ENCODE results near the gene ATXN2L. TPM values are rescaled to one million over a fixed set of nuclear protein-coding genes. Genes with fewer than 3 reads are reported as not detected.

ATXN2L gene
- total and polyA plus RNA-seq, 2 donors (not counting 1 experiment from before 2014, with no cell fraction given): 16.4 to 52.8 TPM

DNA sequence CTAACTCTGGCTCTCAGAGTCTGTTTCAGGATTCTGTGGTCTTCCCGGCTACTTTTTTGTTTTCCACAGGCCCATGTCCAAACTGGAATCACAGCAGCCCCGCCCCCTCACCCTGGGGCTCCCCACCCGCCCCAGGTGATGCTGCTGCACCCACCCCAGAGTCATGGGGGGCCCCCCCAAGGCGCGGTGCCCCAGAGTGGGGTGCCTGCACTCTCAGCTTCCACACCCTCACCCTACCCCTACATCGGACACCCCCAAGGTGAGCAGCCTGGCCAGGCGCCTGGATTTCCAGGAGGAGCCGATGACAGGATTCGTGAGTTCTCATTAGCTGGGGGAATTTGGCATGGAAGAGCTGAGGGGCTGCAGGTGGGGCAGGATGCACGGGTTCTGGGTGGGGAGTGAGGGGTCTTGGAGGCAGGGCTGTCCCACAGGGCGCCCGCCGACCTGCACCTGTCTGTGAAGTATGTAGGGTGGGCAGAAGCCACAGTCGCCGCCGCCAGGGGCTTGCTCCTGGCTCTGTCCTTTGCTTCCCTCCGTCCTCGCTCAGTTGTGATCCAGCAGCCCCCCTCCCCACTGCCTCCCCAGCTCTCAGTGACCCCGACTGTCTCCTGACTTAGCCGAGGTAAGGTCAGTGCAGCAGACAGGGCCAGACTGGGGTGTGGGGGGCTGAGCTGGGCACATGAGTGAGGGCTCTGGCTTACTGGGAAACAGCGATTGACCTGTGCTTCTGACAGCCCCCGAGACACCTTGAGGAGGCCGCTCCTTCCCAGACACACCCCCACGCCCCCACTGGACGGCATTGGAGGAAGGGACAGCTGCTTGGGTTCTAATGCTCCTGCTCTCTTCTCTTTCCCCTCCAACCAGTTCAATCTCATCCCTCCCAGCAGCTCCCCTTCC is 13.3 kb downstream of the ATXN2L start:
- no peak for DNase-seq (ENCODE audit: low read depth in 2 of 2)
- no peak for TF ChIP-seq CTCF (conservative IDR thresholded peaks at IDR 0.05 in 1 of 2, IDR thresholded peaks at IDR 0.05 in 1 of 2; ENCODE audit: low read depth in 1 of 2, low read length in 2 of 2)
- TF ChIP-seq EZH2 (IDR thresholded peaks at IDR 0.05; ENCODE audit: low read length, missing control alignments): no peak
- Histone ChIP-seq H3K27me3 (ENCODE audit: control insufficient read depth, insufficient read depth, low read length) (no peaks in the 10 kb centered on the region), H2AFZ (ENCODE audit: low read length) (no peak overlapping the region), H3K9ac (ENCODE audit: insufficient read depth, low read length) (no peak overlapping the region), H3K4me3 (replicated peaks in 1 of 4; ENCODE audit: control extremely low read depth in 1 of 4, insufficient read depth in 1 of 4, low read depth in 3 of 4, low read length in 4 of 4) (no peak overlapping the region), H3K27ac (ENCODE audit: insufficient read depth, low read length) (no peak overlapping the region), H4K20me1 (ENCODE audit: control insufficient read depth, extremely low read depth, insufficient read depth, low read length) (no peaks in the 10 kb centered on the region), H3K36me3 (ENCODE audit: control insufficient read depth, insufficient read depth, low read length) (peaks cover 41% of the 10 kb centered on the region), H3K4me1 (ENCODE audit: control insufficient read depth, extremely low read depth, insufficient read depth, low read length) (no peaks in the 10 kb centered on the region), H3K4me2 (ENCODE audit: extremely low read depth, insufficient read depth, low read length) (no peak overlapping the region), H3K9me3 (ENCODE audit: control insufficient read depth, insufficient read depth, low read depth, low read length) (no peaks in the 10 kb centered on the region), H3K79me2 (ENCODE audit: control insufficient read depth, insufficient read depth, low read length) (no peaks in the 10 kb centered on the region)

DNA sequence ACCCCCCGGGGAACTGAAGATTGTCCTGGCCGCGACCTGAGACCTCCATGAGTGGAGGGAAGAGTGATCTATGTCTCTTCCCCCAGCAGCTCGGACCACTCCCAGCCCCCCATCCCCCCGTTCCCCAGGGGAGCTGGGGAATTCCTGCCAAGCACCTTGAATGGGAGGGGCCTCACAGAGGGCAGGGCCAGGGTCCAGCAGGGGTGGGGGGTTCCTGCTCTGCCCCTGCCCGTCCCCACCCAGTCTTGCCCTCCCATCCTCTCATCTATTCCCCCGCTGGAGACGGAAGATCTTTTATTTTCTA is 13.9 kb downstream of the ATXN2L start:
- Histone ChIP-seq H3K27ac (ENCODE audit: insufficient read depth, low read length) (no peak overlapping the region), H3K4me3 (replicated peaks in 1 of 4; ENCODE audit: control extremely low read depth in 1 of 4, insufficient read depth in 1 of 4, low read depth in 3 of 4, low read length in 4 of 4) (no peak overlapping the region), H3K4me1 (ENCODE audit: control insufficient read depth, extremely low read depth, insufficient read depth, low read length) (no peaks in the 10 kb centered on the region), H4K20me1 (ENCODE audit: control insufficient read depth, extremely low read depth, insufficient read depth, low read length) (no peaks in the 10 kb centered on the region), H3K36me3 (ENCODE audit: control insufficient read depth, insufficient read depth, low read length) (peaks cover 38% of the 10 kb centered on the region), H3K79me2 (ENCODE audit: control insufficient read depth, insufficient read depth, low read length) (no peaks in the 10 kb centered on the region), H3K4me2 (ENCODE audit: extremely low read depth, insufficient read depth, low read length) (no peak overlapping the region), H3K27me3 (ENCODE audit: control insufficient read depth, insufficient read depth, low read length) (no peaks in the 10 kb centered on the region), H2AFZ (ENCODE audit: low read length) (no peak overlapping the region), H3K9me3 (ENCODE audit: control insufficient read depth, insufficient read depth, low read depth, low read length) (no peaks in the 10 kb centered on the region), H3K9ac (ENCODE audit: insufficient read depth, low read length) (no peak overlapping the region)
- TF ChIP-seq EZH2 (IDR thresholded peaks at IDR 0.05; ENCODE audit: low read length, missing control alignments) (no peak), CTCF (conservative IDR thresholded peaks at IDR 0.05 in 1 of 2, IDR thresholded peaks at IDR 0.05 in 1 of 2; ENCODE audit: low read depth in 1 of 2, low read length in 2 of 2) (no peak)
- DNase-seq (ENCODE audit: low read depth in 2 of 2): no peak

GRCh38 chr16:28837672-28838557 is 15.1 kb downstream of the ATXN2L start:
- TF ChIP-seq CTCF (conservative IDR thresholded peaks at IDR 0.05 in 1 of 2, IDR thresholded peaks at IDR 0.05 in 1 of 2; ENCODE audit: low read depth in 1 of 2, low read length in 2 of 2) (no peak), EZH2 (IDR thresholded peaks at IDR 0.05; ENCODE audit: low read length, missing control alignments) (no peak)
- Histone ChIP-seq H3K79me2 (ENCODE audit: control insufficient read depth, insufficient read depth, low read length) (no peaks in the 10 kb centered on the region), H3K4me1 (ENCODE audit: control insufficient read depth, extremely low read depth, insufficient read depth, low read length) (no peaks in the 10 kb centered on the region), H3K4me2 (ENCODE audit: extremely low read depth, insufficient read depth, low read length) (no peak overlapping the region), H3K27ac (ENCODE audit: insufficient read depth, low read length) (no peak overlapping the region), H3K36me3 (ENCODE audit: control insufficient read depth, insufficient read depth, low read length) (peaks cover 35% of the 10 kb centered on the region), H3K4me3 (replicated peaks in 1 of 4; ENCODE audit: control extremely low read depth in 1 of 4, insufficient read depth in 1 of 4, low read depth in 3 of 4, low read length in 4 of 4) (no peak overlapping the region), H3K9me3 (ENCODE audit: control insufficient read depth, insufficient read depth, low read depth, low read length) (no peaks in the 10 kb centered on the region), H3K27me3 (ENCODE audit: control insufficient read depth, insufficient read depth, low read length) (no peaks in the 10 kb centered on the region), H4K20me1 (ENCODE audit: control insufficient read depth, extremely low read depth, insufficient read depth, low read length) (no peaks in the 10 kb centered on the region), H2AFZ (ENCODE audit: low read length) (no peak overlapping the region), H3K9ac (ENCODE audit: insufficient read depth, low read length) (no peak overlapping the region)
- DNase-seq (ENCODE audit: low read depth in 2 of 2): no peak
